IMR-90 (cell line): ENCODE results near the gene KDM1B.
"Not testable (repeated sequence)": the region's sequence is repeated elsewhere in the genome, so short reads cannot be mapped to it uniquely, and the experiment has no call there.

Source experiments
- CTCF ChIP-seq: conservative IDR thresholded peaks from 2 replicates; pipeline ENCODE4 v1.5.1; 2012; ENCODE audit warnings: mild to moderate bottlenecking, low read depth, low read length, improper control_type of control experiment
- MAFK ChIP-seq: IDR thresholded peaks from 2 replicates; pipeline ENCODE4 v1.6.1; 2012; ENCODE audit warnings: low read depth, low read length, improper control_type of control experiment
- POLR2A ChIP-seq: IDR thresholded peaks from 2 replicates; pipeline ENCODE4 v1.6.1; 2012; ENCODE audit warnings: mild to moderate bottlenecking, low read depth, low read length
- RAD21 ChIP-seq: IDR thresholded peaks from 2 replicates; pipeline ENCODE4 v1.6.1; 2012; ENCODE audit warnings: low read length, improper control_type of control experiment
- RFX5 ChIP-seq: IDR thresholded peaks from 2 replicates; pipeline ENCODE4 v1.8.0; 2012; ENCODE audit warnings: low read depth, mild to moderate bottlenecking, low read length, moderate library complexity

- not testable (repeated sequence) for TF ChIP-seq CTCF, POLR2A, RFX5, MAFK, RAD21
These were observed 3.8 kb upstream of the KDM1B start for GRCh38 chr6:18151391-18151790.
